Measurements from ENCODE around the gene ANO1.

- TF ChIP-seq, protein P1, sequence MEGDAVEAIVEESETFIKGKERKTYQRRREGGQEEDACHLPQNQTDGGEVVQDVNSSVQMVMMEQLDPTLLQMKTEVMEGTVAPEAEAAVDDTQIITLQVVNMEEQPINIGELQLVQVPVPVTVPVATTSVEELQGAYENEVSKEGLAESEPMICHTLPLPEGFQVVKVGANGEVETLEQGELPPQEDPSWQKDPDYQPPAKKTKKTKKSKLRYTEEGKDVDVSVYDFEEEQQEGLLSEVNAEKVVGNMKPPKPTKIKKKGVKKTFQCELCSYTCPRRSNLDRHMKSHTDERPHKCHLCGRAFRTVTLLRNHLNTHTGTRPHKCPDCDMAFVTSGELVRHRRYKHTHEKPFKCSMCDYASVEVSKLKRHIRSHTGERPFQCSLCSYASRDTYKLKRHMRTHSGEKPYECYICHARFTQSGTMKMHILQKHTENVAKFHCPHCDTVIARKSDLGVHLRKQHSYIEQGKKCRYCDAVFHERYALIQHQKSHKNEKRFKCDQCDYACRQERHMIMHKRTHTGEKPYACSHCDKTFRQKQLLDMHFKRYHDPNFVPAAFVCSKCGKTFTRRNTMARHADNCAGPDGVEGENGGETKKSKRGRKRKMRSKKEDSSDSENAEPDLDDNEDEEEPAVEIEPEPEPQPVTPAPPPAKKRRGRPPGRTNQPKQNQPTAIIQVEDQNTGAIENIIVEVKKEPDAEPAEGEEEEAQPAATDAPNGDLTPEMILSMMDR (IDR thresholded peaks at IDR 0.05): no peak
- TF ChIP-seq EZH2 (IDR thresholded peaks at IDR 0.05; ENCODE audit: borderline replicate concordance, insufficient read depth, low read depth, low read length, poor library complexity, severe bottlenecking): no peak
Observed at GRCh38 chr11:70091638-70092037, 13.5 kb downstream of the ANO1 start.

Measured in B cell (primary cell).